ENCODE measurements around the gene URI1.
A peak's percentile ranks its signal among the peaks of the same experiment; 100 is the strongest.
"Not testable (repeated sequence)": the region's sequence is repeated elsewhere in the genome, so short reads cannot be mapped to it uniquely, and the experiment has no call there.

URI1 gene, protein sequence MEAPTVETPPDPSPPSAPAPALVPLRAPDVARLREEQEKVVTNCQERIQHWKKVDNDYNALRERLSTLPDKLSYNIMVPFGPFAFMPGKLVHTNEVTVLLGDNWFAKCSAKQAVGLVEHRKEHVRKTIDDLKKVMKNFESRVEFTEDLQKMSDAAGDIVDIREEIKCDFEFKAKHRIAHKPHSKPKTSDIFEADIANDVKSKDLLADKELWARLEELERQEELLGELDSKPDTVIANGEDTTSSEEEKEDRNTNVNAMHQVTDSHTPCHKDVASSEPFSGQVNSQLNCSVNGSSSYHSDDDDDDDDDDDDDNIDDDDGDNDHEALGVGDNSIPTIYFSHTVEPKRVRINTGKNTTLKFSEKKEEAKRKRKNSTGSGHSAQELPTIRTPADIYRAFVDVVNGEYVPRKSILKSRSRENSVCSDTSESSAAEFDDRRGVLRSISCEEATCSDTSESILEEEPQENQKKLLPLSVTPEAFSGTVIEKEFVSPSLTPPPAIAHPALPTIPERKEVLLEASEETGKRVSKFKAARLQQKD

DNA sequence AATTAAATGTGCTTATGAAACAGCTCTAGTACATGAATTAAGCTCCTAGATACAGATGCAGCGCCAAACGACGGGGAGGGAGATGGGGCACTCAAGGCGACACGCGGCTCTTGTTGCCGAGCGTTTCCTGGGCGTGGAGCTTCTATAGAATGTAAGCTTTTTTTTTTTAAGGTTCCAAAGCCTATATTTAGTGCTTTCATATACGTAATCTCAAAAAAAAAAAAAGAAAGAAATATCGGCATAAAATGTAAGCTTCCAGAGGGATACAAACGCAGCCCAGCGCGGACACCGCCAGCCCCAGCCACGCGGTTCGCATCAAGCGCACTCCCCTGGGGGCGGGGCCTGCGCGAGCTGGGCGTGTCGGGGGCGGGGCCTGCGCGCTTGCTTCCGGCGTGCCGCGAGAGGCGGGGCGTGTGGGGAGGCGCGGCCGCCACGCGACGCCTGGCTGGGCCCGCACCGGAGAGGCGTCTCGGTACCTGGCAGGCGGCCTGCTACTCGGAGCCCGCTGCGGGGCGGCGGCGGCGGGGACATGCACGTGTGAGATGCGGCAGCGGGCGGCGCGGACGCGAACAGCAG lies at the start of gene URI1:
Gene URI1, plus strand, starts transcription at position 412 of the 576 bp plus-strand sequence. CDS start 309 bp downstream, outside the sequence.
- DNase-seq: peak; percentile 98

GRCh38 chr19:29893606-29894284 lies 48.3 kb upstream of the URI1 start:
- no peak for DNase-seq

DNA sequence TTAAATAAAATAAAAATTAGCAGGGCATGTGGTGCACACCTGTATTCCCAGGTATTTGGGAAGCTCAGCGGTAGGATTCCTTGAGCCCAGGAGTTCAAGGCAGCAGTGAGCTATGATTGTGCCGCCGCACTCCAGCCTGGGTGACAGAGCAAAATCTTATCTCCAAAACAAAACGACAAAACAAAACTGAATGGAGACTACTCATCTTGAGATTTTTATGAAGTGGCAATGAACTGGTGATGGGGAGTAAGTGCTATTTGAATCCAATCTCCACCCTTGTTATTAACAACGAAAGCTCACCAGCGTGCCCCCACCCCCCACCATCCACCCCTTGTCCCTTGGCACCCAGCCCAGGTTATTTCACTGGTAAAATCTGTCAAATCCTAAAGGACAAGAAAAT lies 45.2 kb upstream of the URI1 start:
- DNase-seq: no peak

GRCh38 chr19:29897466-29897865 lies 44.6 kb upstream of the URI1 start:
- no peak for DNase-seq

GRCh38 chr19:29904017-29904416 lies 38.0 kb upstream of the URI1 start:
- DNase-seq: no peak

DNA sequence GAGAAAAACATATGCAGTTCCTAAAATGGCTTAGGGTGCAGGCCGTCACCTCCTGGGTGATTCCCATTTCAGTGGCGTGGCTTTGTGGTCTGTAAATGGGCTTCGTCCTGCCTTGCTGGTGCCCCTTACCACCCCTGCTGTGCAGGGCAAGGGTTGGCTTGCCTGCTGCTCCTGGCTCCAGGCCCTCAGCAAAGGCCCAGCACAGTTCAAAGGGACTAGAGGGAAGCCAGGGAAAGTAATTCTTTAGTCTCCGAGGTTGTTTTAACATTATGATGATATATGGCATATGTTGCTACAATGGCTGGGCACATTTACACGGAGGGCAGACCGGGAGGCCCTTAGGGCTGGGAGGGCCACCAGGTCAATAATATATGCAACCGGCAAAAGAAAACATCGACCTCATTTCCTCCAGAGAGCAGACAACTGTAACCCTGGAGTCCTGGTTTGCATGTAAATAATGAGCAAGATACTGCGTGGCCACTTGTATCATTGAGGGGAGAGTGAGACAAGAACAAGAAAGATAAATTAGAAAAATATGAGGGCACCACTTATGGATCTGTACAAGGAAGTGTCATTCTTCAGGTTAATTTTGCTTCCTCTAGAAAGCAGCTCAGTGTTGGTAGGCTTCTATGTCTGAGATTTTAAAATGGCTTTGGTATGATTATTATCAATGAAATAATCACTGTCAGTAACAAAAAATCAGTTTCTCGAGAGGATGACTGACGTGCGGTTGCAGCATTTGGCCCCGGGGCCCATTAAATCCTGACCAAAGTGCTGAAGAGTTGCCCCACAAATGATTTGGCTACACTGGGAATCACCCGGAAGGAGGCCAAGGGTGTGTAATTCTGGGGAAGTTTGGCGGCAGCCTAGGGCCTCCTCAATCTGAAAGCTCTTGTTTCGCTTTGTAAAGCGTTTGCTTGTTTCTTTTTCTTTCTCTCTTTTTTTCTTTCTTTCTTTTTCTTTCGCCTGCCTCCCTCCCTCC lies 32.8 kb upstream of the URI1 start:
- DNase-seq: no peak

DNA sequence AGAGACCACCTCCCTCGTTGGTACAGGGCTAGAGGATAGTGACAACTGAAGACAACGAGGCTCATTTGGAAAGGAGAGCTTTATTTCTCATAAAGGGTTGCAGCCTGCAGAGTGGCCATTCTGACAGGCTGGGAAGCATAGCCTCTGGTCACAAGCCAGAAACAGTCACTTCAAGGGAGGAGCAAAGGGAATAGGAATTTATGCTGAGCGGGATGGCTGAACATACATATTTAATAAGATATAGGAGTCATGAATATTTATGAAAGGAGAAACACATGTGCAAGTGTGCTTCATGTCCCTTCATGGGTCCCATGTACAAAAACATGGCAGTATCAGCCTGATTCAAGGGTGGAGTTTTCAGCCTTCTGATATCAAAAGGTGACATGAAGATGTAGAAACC lies 27.1 kb upstream of the URI1 start:
- DNase-seq: no peak

- DNase-seq: not testable (repeated sequence)
These were observed 26.2 kb upstream of the URI1 start for GRCh38 chr19:29915832-29916231.

GRCh38 chr19:29917911-29918310 lies 24.1 kb upstream of the URI1 start:
- DNase-seq: no peak

DNA sequence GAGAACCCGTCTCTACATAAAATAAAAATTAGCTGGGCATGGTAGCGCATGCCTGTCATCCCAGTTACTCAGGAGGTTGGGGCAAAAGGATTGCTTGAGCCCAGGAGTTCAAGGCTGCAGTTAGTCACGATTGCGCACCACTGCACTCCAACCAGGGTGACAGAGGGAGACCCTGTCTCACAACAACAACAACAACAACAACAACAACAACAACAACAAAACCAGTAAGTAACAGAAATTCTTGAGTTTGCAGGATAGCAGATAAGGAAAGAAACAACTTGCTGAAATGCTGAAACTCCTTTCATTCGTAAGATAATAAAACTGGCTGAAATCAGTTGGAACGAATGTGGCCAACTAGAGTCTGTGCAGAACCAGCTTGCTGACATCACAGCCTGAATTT lies 23.1 kb upstream of the URI1 start:
- DNase-seq: no peak

- DNase-seq: no peak
These were observed 19.1 kb upstream of the URI1 start for GRCh38 chr19:29922972-29923371.

GRCh38 chr19:29923653-29924052 lies 18.4 kb upstream of the URI1 start:
- DNase-seq: no peak

DNA sequence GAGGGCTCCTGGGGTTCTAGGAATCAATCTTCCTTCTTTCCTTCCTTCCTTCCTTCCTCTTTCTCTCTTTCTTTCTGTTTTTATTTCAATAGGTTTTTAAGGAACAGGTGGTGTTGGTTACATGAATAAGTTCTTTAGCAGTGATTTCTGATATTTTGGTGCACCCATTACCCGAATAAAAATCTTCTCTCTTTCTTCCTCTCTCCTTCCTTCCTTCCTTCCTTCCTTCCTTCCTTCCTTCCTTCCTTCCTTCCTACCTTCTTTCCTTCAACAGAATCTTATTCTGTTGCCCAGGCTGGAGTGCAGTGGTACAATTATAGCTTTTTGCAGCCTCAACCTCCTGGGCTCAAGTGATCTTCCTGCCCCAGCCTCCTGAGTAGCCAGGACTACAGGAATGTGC lies 16.0 kb upstream of the URI1 start:
- no peak for DNase-seq

GRCh38 chr19:29926801-29927200 lies 15.2 kb upstream of the URI1 start:
- DNase-seq: no peak

GRCh38 chr19:29927944-29928625 lies 14.0 kb upstream of the URI1 start:
- DNase-seq: no peak

DNA sequence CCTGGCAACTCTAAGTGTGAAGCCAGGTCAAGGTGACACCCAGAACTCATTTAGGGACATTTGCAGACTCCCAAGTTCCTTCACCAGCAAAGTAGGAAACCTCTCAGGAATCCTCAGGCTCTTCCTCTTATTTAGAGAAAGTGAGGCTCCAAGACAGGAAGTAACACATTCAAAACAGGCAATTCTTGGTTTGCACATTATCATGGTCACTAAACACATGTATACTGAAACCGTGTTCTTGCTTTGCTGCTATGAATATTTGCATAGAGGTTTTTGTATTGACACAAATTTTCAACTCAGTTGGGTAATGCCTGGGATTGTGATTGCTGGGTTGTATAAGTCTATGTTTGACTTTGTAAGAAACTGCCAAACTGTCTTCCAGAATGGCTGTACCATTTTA lies 13.2 kb upstream of the URI1 start:
- DNase-seq: no peak

- DNase-seq: no peak
These were observed 7.8 kb upstream of the URI1 start for GRCh38 chr19:29934257-29934656.

- no peak for DNase-seq
These were observed 7.3 kb upstream of the URI1 start for GRCh38 chr19:29934781-29935180.

GRCh38 chr19:29936409-29936808 lies 5.6 kb upstream of the URI1 start:
- DNase-seq: no peak

- DNase-seq: no peak
These were observed 2.4 kb upstream of the URI1 start for GRCh38 chr19:29939628-29940027.

GRCh38 chr19:29940971-29941585 lies 961 bp upstream of the URI1 start:
- no peak for DNase-seq

All from activated effector memory CD4-positive, alpha-beta T cell treated with anti-CD3 and anti-CD28 coated beads, Interleukin-2, amount 50 U/mL, for 16 hours (primary cell).